Measurements from ENCODE around the gene RAMACL.
"Not testable (repeated sequence)": the region's sequence is repeated elsewhere in the genome, so short reads cannot be mapped to it uniquely, and the experiment has no call there.

The RAMACL gene

DNA sequence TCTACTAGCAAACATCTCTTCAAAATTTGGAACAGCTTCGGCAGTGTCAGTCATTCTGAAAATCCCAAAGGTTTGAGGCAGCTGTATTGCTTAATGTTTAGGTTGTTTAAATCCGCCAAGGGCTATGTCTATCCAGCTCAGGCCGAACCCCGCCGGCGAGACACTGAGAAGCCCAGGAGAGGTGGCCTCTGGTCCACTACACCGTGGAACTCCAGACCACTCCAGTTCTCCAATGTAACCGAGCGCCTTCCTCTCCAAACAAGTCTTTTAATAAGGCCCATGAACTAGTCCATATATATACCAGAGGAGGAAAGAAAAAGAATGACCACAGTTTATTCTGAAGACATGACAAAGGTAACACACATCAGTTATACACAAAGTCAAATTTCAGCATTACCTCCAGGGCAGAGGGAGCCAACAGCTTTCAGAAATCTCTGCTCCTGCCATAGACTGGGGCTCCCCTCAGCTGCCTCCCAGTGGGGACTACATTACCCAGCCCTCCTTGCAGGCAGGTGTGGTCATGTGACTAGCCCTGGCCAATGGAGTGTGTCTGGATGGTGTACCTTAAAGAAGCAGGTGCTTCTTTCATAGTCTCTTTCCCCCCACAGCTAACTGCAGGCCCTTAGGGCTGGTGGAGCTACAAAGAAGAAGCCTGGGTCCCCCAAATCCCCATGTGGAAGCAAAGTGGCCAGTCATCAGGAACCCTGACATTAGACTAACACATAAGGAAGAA is at the start of gene RAMACL:
Gene RAMACL, minus strand, starts transcription at position 255 of the 733 bp plus-strand sequence. Its CDS starts 201 bp downstream, at position 54.
- DNase-seq, result no peak

- DNase-seq, result no peak
These were observed 48.8 kb upstream of the RAMACL start for GRCh38 chr6:166635013-166635970.

- DNase-seq, result not testable (repeated sequence)
These were observed 48.1 kb upstream of the RAMACL start for GRCh38 chr6:166634581-166634980.

DNA sequence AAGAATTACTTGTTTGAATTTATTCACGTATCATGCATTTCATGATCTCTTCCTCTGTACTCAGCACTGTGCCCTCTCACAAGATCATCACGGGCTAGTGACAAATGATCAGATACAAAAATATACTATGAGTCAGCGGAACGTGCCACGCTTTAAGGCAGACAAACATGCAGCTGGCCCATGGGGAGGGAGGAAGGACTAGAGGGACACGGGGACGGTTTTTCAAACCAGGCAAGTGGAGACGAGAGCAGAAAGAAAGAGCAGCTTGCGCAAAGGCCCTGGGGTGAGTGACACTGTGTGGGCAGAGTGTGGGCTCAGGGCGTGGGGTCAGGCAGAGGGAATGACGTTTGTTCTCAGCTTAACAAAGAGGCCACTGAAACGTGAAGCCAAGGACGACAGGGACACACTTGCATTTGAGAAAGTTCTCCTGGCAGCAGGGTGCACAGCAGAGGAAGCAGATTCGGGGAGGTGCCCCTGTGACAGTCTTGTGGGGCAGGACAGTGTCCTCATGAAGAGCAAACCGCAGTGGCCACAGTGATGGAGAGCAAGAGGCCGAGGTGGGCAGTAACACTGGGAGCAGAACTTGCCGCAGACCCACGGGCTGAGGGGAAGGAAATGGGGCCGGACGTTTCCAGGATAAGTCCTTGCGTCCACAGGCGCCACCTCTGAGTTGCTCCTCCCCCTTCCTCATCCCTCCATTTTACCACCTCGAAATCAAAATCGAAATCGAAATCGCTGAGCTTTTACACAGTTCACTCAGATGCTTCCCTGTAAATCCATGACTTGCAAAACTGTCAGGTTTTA is 47.5 kb upstream of the RAMACL start:
- DNase-seq, result no peak

GRCh38 chr6:166632731-166633130 is 46.3 kb upstream of the RAMACL start:
- DNase-seq, result no peak

GRCh38 chr6:166630462-166630861 is 44.0 kb upstream of the RAMACL start:
- no peak for DNase-seq

GRCh38 chr6:166629628-166630027 is 43.1 kb upstream of the RAMACL start:
- no peak for DNase-seq

- peak; percentile 20 for DNase-seq
These were observed 41.7 kb upstream of the RAMACL start for GRCh38 chr6:166627875-166628801.

DNA sequence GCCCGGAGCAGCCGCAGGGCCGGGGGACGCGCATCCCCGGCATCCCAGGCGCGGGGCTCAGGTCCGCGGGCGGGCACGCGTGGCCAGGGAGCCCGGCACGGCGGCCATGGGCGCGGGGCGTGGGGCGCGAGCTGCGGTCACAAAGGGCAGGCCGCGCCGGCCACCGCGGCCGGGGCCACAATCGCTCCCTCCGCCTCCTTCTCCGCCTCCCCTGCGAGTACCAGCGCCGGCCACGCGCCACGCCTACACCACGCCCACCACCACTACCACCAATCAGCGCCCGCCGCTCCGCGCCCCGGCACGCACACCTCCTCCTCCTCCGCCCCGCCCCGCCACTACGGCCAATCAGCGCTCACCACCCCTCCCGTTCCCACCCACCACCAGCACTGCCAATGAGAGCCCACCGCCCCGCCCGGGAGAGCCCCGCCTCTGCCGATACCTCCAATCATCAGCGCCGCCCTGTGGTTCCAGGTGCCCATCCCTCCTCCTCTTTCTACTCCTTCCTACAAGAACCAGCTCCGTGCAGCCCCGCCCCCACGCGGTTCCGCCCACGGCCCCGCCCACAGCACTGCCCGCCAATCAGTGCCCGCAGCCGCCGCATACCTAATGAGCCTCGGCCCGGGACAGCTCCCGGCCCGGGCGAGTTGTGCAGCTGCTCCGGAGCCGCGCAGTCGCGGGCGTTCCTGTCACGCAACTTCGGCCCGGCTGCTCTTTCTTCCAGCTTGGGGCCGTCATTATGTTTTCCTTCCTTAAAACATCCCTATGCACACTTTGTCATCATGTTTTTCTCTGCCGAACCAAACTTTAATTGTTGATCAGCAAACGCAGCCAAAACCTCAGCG is 40.8 kb upstream of the RAMACL start, which contains the start of gene RPS6KA2:
Gene RPS6KA2, minus strand, starts transcription at position 219 of the 842 bp plus-strand sequence. CDS start 232 bp downstream, outside the sequence.
- DNase-seq, result peak; percentile 95

GRCh38 chr6:166626177-166627032 is 39.9 kb upstream of the RAMACL start:
- DNase-seq, result no peak

DNA sequence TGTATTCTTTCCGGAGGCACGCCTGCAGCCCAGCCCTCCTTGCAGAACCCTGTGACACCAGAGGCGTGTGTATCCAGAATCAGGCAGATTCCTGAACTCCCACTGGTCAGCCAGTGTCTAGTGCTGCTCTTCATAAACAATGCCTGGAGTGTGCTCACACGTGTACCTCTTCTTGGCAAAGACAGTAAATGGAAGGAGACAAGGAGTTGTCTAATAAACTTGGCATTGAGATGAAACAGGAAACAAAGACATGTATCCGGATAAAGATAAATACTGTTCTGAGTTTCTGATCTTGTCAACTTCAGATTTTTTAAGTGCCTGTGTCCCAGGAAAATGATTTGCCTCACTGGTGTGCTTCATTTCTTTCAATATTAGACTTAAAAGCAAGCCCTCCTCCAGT is 38.9 kb upstream of the RAMACL start:
- no peak for DNase-seq

DNA sequence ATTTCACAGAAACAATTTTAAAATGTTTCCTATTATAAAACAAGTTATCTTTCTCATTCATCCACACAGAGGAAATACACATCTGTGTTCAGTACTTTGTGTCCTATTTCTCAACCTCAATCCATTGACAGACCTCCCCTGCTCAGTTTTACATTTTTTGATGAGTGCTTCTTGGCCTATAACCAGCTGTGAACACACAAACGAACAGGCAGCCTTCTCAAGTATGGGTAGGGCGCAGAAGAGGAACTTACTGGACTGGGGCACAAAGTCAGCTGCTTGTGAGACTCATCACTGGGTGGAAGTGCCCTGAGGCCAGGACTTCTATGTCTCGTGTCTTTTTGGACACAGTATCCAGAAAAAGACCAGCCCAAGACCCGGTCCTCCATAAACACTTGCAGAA is 37.8 kb upstream of the RAMACL start:
- DNase-seq, result no peak

DNA sequence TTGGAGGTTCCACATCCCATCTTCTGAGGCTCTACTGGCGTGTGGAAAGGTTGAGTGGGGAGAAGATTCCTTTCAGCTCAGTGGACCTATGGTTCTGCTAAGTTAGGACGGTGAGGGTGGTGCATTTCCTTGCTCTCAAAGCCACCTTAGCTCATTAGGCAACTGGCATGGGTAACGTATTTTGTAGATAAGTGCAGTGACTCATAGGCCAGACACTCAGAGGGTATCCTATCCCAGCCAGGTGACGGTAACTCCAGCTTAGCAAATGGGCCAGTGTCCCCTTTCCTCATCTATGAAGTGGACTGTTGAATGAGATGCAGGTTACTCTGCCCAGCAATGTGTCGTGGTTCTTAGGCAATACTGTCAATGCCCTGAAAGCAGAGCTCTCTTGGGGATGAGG is 36.8 kb upstream of the RAMACL start:
- no peak for DNase-seq

DNA sequence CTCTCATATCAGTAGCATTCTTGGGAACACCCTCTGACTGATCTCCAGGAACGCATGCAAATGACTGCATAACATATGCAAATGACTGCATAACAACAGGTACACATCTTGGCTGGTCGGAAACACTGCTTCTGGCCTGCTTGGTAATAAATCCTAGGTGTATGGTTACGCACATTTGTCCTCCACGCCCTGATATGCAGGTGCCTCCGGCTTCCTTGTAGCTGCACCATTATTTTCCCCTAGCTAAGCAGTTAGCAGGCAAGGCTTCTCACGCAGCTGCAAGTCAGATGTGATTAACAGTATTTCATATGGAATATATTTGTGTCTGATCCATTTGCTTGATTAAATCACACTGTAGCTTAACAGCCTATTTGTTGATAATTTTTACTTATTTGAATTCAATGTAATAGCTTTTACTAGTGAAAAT is 34.6 kb upstream of the RAMACL start:
- no peak for DNase-seq

DNA sequence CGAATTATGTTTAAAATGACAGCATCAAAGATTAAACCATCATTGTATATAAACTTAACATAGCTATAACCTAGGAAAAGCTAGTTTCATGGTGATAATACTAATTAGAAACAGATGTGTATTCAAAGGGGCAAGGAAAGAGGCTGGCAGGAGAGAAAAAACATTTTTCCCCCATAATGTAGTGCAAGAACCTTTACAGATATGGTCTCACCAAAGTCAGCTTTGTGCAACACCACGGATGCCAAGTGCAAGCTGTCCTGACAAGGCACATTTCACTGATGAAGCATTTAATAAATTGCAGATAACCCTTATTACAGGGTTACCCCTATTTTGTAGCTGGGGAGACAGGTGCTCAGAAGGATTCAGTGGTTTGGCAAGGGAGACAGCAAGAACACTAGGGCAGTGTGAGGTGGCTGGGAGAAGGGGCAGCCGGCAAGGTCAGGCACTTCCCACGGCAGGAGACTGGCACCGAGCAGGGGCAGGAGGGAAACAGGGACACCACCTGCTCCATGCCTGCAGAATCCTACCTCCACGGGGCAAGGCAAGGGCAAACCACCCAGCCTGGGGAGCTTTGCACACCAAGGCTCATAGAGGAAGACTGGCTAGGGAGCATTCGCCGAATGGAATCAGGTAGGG is 34.1 kb upstream of the RAMACL start:
- DNase-seq, result no peak

DNA sequence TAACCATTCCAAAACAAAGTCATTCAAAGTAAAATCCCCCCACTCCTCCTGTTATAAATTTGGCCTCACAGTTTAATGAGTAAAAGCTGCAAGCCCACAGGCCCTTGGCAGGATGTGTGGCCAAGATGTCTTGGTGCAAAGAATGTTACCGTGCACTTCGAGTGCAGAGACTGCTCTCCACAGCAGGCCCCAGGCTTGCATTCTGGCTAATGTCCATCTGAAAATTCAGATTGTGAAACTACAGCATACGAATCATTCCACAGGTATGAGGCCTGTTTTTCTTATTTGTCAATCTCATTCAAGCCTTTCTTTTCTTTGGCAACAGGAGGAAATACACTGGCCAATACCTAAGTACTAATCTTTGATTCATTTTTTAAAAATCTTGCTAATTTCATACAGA is 33.4 kb upstream of the RAMACL start:
- no peak for DNase-seq

DNA sequence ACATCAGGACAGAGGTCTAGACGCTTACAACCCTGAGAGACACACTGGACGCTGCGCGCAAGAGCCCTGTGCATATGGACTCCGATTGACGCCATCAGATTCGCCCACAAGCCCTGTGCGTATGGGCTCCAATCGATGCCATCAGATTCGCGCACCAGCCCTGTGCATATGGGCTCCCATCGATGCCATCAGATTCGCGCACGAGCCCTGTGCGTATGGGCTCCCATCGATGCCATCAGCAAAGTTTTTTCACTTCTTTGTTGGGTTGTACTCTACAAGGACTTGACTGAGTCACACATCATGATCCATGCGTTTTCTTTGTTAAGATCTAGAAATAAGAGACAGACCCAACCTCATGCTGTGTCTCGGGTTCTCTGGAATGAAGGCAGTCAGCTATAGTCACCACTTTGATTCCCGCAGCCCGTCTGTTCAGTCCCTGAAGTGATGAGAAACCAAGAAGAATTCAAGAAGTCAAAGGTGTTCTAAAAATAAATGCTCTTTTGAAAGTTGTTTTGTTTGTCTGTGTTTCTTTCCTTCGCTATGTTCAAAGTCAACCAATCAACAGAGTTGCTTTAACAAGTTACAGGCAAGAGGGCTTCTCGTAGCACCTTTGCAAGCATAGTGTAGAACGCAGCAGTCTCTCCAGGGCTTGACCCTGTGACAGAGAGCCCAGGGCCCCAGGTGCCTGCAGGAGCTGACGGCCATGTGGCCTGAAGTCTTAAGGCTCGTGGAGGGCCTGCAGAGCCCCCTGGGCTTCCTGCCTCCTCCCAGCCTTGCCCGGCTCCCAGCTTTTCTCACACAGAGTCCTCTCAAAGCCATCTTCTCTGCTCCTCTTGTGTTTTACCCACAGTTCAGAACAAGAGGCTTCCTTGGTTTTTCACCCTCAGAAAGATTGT is 32.6 kb upstream of the RAMACL start:
- DNase-seq, result no peak

GRCh38 chr6:166618251-166618650 is 31.8 kb upstream of the RAMACL start:
- no peak for DNase-seq
